Omental fat pad (tissue), 4 donors: ENCODE measurements around the gene BPI. TPM values are rescaled to one million over a fixed set of nuclear protein-coding genes. Genes with fewer than 3 reads are reported as not detected.
"Not testable (repeated sequence)": the region's sequence is repeated elsewhere in the genome, so short reads cannot be mapped to it uniquely, and the experiment has no call there.

Experiments used
- ATAC-seq: fragments of 150-250 bp; one replicate; pipeline ENCODE4 v1.9.1; 2016; ENCODE audit warnings: mild to moderate bottlenecking, moderate library complexity; ENCODE audit not compliant: low FRiP score
- DNase-seq: peaks from one replicate; pipeline ENCODE4 v3.0.0-alpha.2; 2019; ENCODE audit warnings: low spot score
- CTCF ChIP-seq, 3 donors: fragments of 450-650 bp; IDR thresholded peaks; one replicate each; pipeline ENCODE4 v1.5.1; 2016 to 2017; ENCODE audit warnings: antibody characterized with exemption in 3 of 3, mild to moderate bottlenecking in 3 of 3, moderate library complexity in 2 of 3
- total RNA-seq, 4 donors: library from RNA; depleted of rRNA; stranded (reverse); fragments of >200 nt; gene quantifications; one replicate each; pipeline ENCODE4 v1.1.0, GENCODE V29; 2016

BPI gene
- total RNA-seq, 4 donors from 2014 or later: 0.63 to 0.74 TPM; not detected in 2

- no peak for DNase-seq
- no peak for TF ChIP-seq CTCF (IDR thresholded peaks at IDR 0.05)
- peak; percentile 57 for ATAC-seq
Observed at GRCh38 chr20:38373231-38373867, 69.4 kb downstream of the BPI start.

GRCh38 chr20:38373898-38374297 is 69.9 kb downstream of the BPI start:
- DNase-seq (no peak), ATAC-seq (no peak)
- TF ChIP-seq CTCF (IDR thresholded peaks at IDR 0.05): no peak

- no peak for TF ChIP-seq CTCF (IDR thresholded peaks at IDR 0.05)
- DNase-seq: no peak
- ATAC-seq: no peak
Observed at GRCh38 chr20:38377039-38377685, 73.2 kb downstream of the BPI start.

GRCh38 chr20:38377838-38378237 is 73.9 kb downstream of the BPI start:
- not testable (repeated sequence) for DNase-seq, ATAC-seq

- no peak for ATAC-seq
- no peak for TF ChIP-seq CTCF (IDR thresholded peaks at IDR 0.05)
- no peak for DNase-seq
Observed at GRCh38 chr20:38383147-38383546, 79.2 kb downstream of the BPI start.

GRCh38 chr20:38386004-38386403 is 82.0 kb downstream of the BPI start:
- ATAC-seq (no peak), DNase-seq (no peak)
- no peak for TF ChIP-seq CTCF (IDR thresholded peaks at IDR 0.05)

- no peak for DNase-seq
- TF ChIP-seq CTCF (IDR thresholded peaks at IDR 0.05): no peak
- ATAC-seq: no peak
Observed at GRCh38 chr20:38386851-38387250, 82.9 kb downstream of the BPI start.

Other genes starting within 250 kb of the BPI start
- gene TGM2, start 138.9 kb upstream of the BPI start, total RNA-seq: 100 to 1,000 TPM in 1 of 4 donors, 10 to 100 TPM in 3; 72.0 to 200 (median 73.4) TPM
- gene KIAA1755, start 43.4 kb upstream of the BPI start, total RNA-seq: 1 to 10 TPM in 3 of 4 donors, under 1 TPM in 1; 0.24 to 9.9 (median 1.6) TPM
- 10 to 100 TPM in 2 of 4 donors, 1 to 10 TPM in 1, under 1 TPM in 1; 0.95 to 59.9 (median 7.0) TPM for gene LBP, start 42.3 kb downstream of the BPI start, total RNA-seq
- 10 to 100 TPM; 19.5 to 66.1 (median 33.4) TPM for gene SNHG17, start 131.2 kb downstream of the BPI start, total RNA-seq
- 10 to 100 TPM; 27.1 to 39.9 (median 32.3) TPM for gene RALGAPB, start 168.7 kb downstream of the BPI start, total RNA-seq